Astrocyte (in vitro differentiated cells and primary cell): ENCODE measurements around the gene ADAM23.

Experiments used
- CTCF ChIP-seq: IDR thresholded peaks from 2 replicates; pipeline ENCODE4 v1.5.1; 2011; ENCODE audit warnings: low read depth, mild to moderate bottlenecking, inconsistent platforms, low read length, moderate library complexity; ENCODE audit not compliant: insufficient read depth
- EZH2 ChIP-seq: IDR thresholded peaks from 2 replicates; pipeline ENCODE4 v1.6.1; 2012; ENCODE audit warnings: mild to moderate bottlenecking, low read length, inconsistent platforms; ENCODE audit not compliant: insufficient read depth

- TF ChIP-seq CTCF (no peak), EZH2 (no peak)
These were observed 171.5 kb downstream of the ADAM23 start for GRCh38 chr2:206614811-206615210.
